GM18499 (cell line): ENCODE data around the gene FAM162A.
"Not testable (repeated sequence)": the region's sequence is repeated elsewhere in the genome, so short reads cannot be mapped to it uniquely, and the experiment has no call there.

ENCODE experiments used
- ATAC-seq: cut with Tn5 transposase; IDR thresholded peaks from one replicate; pipeline ENCODE4 v1.9.1; 2021; ENCODE audit warnings: moderate number of reproducible peaks; ENCODE audit not compliant: insufficient read depth, unreplicated experiment

The FAM162A gene, protein sequence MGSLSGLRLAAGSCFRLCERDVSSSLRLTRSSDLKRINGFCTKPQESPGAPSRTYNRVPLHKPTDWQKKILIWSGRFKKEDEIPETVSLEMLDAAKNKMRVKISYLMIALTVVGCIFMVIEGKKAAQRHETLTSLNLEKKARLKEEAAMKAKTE

DNA sequence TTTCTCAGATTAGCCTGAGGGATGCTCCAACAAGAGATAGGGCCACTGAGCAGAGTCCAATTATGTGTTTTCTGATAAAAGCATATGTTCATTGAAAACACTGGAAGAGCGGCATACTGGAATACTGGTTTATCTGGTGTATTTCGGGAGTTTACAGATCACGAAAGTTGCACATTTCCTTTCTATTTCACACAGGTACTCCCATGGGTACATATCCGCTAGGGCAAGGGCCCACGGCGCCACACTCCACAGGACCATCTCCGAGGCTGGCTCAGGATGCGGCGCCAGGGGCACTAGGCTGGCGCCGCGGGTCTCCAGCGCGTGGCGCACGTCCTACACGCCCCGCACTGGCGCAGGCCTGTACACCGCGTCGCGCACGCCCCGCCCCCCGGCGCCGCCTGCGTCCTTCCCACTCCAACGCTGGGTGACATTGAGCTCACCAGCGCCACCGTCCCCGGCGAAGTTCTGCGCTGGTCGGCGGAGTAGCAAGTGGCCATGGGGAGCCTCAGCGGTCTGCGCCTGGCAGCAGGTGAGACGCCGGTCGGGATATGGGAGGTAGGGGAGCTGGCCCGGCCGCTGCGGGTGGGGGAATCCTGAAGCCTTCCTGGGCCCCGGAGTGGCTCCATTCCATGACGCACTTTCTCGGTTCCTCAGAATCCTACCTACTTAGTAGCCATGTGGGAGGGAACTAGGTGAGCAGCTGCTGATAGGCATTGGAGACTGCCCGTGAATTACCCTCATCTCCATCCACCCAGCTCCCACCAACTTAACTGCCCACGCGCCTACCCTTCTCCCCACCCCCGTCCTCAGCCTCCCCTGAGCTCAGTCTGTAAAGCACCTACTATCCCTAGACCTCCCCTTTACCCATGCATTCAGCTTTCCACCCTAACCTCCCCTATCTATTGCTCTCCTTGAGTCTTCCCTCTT, at the start of gene FAM162A:
FAM162A (plus strand) TSS at position 412 of the 927 bp plus-strand sequence; CDS start at position 496, 84 bp downstream.
- ATAC-seq: peak; percentile 73

DNA sequence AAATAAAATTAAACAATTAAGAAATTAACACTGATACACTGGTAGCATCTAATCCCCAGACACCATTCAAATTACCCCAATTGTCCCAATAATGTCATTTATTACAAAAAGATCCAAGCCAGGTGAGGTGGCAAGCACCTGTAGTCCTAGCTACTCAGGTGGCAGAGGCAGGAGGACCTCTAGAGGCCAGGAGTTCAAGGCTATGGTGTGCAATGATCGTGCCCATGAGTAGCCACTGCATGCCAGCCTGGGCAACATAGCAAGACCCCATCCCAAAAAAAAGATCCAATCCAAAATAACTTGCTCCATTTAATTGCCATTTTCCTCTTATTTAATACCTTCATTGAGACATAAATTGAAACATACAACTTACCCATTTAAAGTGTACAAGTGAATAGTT, 41.2 kb upstream of the FAM162A start:
- no peak for ATAC-seq

DNA sequence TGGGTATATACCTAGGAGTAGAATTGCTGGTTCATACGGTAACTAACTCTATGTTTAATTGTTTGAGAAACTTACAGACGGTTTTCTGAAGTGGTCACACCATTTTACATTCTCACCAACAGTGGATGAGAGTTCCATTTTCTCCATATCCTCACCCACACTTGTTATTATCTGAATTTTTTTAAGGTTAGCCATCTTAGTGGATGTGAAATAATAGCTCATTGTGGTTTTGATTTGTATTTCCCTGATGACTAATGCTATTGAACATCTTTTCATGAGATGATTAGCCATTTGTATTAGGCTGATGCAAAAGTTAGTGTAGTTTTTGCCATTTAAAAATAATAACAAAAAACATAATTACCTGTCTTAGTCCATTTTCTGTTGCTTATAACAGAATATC, 40.3 kb upstream of the FAM162A start:
- ATAC-seq: no peak

DNA sequence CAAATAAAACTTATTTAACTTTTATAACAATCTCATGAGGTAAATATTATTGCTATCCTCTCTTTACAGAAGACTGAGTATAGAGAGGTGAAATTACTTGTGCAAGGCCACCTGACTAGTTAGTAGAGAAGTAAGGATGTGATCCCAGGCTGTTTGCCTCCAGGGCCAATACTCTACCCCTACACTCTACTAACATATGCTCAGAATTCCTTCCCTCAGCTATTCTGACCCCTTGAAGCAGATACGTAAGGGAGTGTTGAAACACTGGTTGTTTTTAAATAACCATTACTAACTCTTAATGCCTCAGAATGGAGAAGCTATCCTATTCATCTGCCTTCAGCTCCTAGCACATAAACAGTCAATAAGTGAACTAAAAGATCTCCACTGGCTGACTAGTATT, 34.8 kb upstream of the FAM162A start:
- ATAC-seq: no peak

DNA sequence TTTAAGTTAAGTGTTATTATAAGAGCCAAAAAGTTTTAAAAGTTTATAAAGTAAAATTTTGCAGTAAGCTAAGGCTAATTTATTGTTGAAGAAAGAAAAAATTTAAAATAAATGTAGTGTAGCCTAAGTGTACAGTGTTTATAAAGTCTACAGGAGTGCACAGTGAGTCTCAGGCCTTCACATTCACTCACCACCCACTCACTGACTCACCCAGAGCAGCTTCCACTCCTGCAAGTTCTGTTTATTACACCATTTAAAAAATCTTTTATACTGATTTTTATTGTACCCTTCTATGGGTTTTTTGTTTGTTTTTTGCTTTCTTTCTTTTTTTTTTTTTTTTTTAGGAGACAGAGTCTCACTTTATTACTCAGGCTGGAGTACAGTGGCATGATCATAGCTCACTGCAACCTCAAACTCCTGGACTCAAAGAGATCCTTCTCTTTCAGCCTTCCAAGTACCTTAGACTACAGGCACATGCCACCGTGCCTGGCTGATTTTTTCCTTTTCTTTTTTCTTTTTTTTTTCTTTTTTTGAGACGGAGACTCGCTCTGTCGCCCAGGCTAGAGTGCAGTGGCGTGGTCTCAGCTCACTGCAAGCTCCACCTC, 33.1 kb upstream of the FAM162A start:
- no peak for ATAC-seq

DNA sequence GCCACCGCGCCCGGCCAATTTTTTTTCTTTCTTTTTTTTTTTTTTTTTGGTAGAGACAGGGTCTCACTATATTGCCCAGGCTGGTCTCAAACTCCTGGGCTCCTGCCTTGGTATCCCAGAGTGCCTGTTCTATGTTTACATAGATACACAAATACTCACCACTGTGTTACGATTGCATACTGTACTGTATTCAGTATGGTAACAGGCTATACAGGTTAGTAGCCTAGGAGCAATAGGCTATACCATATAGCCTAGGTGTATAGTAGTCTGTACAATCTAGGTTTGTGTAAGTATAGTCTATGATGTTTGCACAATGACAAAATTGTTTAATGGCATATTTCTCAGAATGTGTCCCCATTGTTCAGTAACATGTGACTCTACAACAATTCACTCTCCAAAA, 32.4 kb upstream of the FAM162A start:
- ATAC-seq: no peak

DNA sequence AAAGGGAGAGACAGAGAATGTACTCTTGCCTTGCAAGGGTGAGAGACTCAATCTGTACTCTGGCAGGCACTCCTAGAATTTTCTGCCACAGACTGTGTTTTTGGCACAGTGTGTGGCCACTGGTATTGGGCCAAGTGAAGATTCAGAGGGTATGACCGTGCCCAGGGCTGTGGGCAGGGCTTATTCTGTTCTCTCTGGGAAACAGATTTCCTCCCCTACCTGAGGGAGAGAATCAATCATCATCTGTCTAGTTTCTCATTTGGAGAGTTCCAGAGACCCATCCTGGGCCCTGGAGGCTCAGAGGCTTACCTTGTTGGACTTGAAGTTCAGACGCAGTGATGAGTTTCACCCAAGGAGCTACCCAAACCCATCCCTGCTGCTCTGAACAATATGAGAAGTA, 30.8 kb upstream of the FAM162A start:
- no peak for ATAC-seq

DNA sequence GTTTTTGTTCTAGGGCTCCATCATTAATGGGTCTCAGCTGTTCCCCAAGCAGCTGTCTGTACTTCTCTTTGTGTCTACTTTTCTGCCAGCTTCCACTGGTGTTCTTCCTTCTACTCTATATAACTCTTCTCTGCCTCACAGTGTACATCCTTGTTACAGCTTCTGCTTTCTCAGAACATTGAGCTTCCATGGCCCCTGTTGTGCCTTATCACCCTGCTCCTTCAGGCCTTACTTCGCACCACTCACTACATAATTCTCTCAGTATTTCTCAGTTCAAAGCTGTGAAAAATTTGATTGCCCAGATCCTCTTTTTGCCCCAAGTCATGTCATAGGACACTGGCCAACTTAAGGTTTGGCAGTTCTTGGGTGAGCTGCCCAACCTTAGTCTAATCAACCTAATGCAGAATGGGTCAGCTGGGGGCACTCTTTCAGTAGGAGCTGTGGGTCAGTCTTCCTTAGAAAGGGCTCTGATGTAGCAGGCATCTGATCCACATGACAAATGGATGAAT, 30.0 kb upstream of the FAM162A start:
- ATAC-seq: no peak

DNA sequence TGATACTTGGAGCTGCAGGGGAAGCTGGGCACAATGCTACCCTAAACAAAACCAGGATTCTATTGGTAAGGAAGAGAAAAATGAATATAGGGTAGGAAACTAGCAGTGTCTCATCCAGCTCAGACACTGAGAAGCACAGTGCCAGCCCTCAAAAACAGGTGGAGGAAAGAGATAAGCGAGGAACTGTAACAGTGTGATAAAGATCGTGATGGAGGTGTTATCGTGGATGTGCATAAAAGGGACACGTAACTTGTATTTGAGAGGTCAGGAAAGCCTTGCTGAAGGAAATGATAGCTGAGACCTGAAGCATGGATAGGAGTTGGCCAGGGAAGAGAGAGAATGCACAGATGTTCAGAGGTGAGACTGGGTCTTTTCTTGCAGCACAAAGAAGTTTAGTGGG, 28.4 kb upstream of the FAM162A start:
- ATAC-seq: no peak

DNA sequence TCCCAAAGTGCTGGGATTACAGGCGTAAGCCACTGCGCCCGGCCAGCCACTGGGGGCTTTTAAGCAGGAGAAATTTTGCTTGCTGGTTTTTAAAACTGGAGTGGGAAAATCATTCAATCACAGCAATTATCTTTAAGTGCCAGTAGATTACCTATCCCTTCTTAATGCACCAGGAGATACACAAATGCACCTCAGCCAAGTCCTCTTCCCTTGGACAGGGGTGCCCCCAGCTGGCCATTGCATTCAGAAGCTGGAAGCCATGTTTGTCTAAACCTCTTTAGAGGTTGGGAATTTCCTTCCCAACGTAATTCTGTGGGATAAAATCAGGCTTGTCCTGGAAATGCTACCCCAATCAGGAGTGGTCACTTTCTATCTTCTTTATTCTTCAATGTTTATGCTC, 27.6 kb upstream of the FAM162A start:
- no peak for ATAC-seq

DNA sequence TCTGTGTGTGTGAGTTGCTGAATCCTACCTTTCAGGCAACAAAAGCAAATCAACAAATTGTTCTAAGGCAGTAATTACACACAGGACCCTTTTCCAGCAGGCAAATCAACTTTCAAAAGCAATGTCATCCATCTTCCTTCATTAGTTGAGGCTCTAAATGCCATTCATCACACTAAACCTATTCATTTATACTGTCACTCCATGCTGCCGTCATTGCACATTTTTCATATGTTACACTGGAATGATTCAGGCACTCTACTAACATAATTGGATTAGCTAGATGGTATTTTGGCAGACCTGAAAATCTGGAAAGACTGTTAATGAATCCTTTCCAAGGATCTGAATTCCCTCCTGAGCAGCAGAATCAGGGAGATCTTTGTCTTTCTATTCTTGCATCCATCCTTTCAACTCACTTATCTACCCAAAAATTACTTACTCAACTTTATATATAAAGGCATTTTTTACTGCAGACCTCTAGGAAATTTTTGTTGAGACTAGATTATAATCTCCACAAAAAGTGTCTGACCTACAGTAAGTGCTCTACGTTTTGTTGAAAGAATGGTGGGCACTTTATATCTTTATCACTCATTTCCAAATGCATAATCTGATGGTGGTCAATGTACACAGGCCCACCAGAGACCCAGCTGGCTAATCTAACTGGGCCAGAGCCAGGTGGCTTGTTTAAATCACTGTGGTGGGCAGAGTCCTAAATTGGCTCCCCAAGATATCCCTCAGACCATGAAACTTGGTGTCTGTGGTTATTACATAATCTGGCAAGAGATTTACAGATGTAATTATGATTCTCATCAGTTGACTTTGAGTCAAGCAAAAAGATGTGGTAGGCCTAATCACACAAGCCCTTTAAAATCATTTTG, 25.9 kb upstream of the FAM162A start:
- no peak for ATAC-seq

DNA sequence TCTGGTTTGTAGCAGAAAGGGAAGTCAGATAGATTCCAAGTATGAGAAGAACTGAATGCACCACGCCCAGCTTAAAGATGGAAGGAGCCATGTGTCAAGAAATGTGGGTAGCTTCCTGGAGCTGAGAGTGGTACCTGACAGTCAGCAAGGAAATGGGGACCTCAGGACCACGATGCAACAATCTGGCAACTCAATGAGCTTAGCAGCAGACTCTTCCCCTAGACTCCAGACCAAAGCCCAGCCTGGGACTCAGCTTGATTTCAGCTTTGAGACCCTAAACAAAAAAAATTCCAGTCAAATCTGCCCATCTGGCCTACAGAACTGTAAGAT, 25.3 kb upstream of the FAM162A start:
- ATAC-seq: no peak

DNA sequence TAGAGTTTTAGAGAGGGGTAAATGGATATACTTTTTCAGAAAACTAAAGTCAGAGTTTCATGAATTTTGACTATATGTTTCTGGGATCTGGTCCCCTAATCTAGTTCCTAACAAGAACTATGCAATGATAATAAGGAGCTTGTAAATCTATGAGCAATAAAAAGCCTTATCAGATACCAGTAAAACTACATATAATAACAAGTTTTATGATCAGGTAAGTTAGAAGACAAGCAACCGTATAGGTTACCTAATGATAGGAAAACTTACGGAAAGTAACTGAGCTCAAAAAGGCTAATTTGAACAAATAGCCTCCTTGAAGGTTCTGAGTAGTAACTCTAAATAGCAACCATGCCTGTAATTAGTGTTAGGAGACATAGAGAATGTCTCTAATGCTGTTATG, 22.0 kb upstream of the FAM162A start:
- ATAC-seq: no peak

DNA sequence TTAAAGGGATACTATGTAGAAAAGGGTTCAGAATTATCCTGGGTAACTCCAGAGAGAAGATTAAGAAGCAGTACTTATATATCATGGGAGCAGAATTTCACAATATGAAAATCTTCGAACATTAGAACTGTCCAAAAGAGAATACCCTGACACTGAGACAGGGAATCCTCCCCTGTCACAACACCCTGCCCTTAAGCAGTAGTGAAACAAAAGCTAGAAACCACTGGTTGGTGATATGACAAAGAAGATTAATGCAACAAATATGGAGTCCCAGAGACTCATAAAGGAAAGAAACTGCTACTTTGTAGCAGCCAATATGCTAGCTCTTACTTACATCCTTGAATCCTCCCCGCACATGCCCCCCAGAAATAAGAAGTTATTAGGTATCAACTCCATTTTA, 19.5 kb upstream of the FAM162A start:
- no peak for ATAC-seq

DNA sequence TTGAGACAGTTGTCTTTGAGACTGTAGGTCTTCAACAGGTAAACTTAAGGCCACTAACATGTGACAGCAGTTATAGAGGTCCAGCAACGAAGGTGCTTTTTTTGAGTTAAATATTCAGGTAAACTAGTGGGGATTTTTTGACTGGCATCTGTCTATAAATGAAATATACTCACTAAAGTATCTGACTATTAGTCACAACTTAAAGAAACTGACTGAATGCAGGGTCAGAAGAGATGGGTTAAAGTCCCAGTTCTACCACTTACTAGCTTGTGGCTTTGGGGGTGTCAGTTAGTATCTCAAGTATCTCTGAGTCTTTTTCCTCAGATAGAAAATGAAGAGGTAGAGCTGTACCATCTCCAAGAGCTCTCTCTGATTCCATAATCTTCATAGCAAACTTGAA, 18.9 kb upstream of the FAM162A start:
- no peak for ATAC-seq

DNA sequence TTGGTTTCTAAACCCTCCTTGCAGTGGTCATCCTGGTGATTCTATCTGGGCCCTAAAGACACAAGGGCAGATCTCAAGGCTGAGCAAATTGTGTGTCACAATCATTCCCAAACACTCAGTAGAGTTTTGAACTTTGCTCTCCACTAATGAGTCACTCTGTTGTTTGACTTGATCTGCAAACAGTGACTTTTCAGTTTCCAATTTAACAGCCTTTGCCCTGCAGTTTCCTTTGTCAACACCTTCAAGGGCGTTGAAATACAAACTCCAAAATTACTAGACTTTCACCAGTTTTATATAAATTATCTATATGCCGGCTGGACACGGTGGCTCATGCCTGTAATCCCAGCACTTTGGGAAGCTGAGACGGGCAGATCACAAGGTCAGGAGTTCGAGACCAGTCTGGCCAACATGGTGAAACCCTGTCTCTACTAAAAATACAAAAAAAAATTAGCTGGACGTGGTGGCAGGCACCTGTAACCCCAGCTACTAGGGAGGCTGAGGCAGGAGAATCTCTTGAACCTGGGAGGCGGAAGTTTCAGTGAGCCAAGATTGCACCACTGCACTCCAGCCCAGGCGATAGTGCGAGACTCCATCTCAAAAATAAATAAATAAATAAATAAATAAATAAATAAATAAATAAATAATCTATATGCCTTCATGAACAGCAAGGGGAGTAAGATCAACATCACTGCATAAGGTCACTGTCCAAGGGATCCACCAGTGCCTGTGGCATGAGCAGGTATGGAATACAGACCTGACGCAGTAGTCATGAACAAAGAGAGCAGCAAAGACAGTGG, 18.2 kb upstream of the FAM162A start:
- ATAC-seq: not testable (repeated sequence)

DNA sequence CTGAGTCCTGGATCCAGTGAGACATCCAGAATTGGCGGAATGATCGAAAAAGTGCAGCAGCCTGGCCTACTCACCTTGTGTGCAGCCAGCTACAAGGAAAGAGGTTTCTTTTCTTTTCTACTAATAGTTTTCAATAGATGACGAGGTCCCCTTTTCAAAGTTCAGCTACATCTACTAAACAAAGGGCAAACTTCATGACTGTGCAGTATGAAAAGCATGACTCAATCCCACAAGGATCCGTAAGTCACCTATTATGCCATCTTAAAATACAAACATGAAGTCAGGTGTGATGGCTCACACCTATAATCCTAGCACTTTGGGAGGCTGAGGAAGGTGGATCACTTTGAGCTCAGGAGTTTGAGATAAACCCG, 17.6 kb upstream of the FAM162A start:
- no peak for ATAC-seq

DNA sequence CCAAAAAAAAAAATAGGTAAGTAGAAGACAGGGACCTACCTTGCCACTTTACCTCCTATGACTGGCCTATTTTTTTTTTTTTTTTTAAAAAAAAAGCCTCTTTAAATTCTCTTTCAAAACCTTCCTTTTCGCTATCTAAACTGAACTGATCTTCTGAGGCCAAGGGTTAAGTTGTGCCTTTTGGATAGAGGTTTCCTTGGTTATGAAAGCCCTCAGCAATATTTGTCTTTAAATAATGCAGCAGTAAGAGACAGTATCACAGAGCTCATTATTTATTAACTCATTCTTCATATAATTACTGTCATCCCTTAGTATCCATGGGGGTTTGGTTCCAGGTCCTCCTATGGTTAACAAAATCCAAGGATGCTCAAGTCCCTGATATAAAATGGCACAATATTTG, 9.9 kb upstream of the FAM162A start:
- no peak for ATAC-seq

DNA sequence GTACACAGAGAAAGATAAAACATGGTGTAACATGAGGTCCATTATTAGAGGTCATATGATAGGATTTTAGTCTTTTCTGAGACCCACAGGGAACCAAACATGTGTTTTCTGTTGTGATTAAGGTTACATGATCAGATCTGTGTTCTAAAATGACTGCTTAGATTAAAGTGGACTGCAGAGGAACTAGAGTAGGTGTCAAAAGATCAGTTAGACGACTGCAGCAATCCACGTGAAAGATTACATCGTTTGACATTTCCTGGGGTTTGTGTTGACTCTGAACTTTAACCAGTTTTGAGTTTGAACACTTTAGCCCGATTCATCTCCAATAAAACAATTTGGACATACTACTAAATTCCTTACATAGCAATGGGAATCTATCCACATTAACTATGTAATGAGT, 6.0 kb upstream of the FAM162A start:
- ATAC-seq: no peak
